Panc1 (cell line): ENCODE measurements around the gene PPIA. TPM values are rescaled to one million over a fixed set of nuclear protein-coding genes. Genes with fewer than 3 reads are reported as not detected.

ENCODE experiments used
- ATAC-seq: fragments of 200-7000 bp; cut with Tn5 transposase; 2 replicates; pipeline ENCODE4 v1.9.1; 2020; ENCODE audit warnings: mild to moderate bottlenecking, moderate library complexity
- BruUV-seq: library from RNA; stranded (reverse); fragments of 400-500 nt; replicated peaks from 2 replicates; lab custom pipeline; 2021; lab: Mats Ljungman, UMichigan
- CTCF ChIA-PET: fragments of 300-600 bp; sonication (Branson Sonifier 250); formaldehyde crosslinking; loops from one replicate; lab custom pipeline; 2022; ENCODE audit warnings: antibody characterized with exemption; lab: Charles Lee
- POLR2A ChIA-PET: fragments of 300-600 bp; sonication (Branson Sonifier 250); formaldehyde crosslinking; loops from one replicate; lab custom pipeline; 2022; ENCODE audit warnings: antibody characterized with exemption; lab: Charles Lee
- DNase-seq: peaks from one replicate; pipeline ENCODE4 v3.0.0-alpha.2; 2010; ENCODE audit warnings: low read depth, low spot score
- H3K27ac ChIP-seq: 2 replicates; pipeline ENCODE4 v1.5.1; 2011; ENCODE audit warnings: mild to moderate bottlenecking, low read length, inconsistent platforms
- H3K27me3 ChIP-seq: fragments of 200-500 bp; sonication (Bioruptor generic); 2 replicates; pipeline ENCODE4 v1.6.0; 2014; ENCODE audit warnings: low read length, inconsistent platforms; ENCODE audit not compliant: control insufficient read depth, insufficient read depth
- H3K36me3 ChIP-seq: fragments of 200-500 bp; sonication (Bioruptor generic); 2 replicates; pipeline ENCODE4 v1.5.1; 2014; ENCODE audit warnings: inconsistent platforms, mild to moderate bottlenecking, low read length, moderate library complexity; ENCODE audit not compliant: control insufficient read depth, insufficient read depth
- H3K4me1 ChIP-seq: 2 replicates; pipeline ENCODE4 v1.5.1; 2011; ENCODE audit warnings: inconsistent platforms, mild to moderate bottlenecking, low read length, moderate library complexity; ENCODE audit not compliant: control insufficient read depth, insufficient read depth
- H3K4me3 ChIP-seq, 2 experiments: 2 replicates each; pipeline ENCODE4 v1.5.1; 2011 to 2012; ENCODE audit warnings: low read depth in 2 of 2, low read length in 2 of 2, mild to moderate bottlenecking in 2 of 2, inconsistent platforms in 1 of 2, moderate library complexity in 1 of 2
- H3K9me3 ChIP-seq: fragments of 200-500 bp; sonication (Bioruptor generic); 2 replicates; pipeline ENCODE4 v1.5.1; 2014; ENCODE audit warnings: low read depth, mild to moderate bottlenecking, inconsistent platforms, low read length, moderate library complexity; ENCODE audit not compliant: control insufficient read depth, insufficient read depth
- POLR2AphosphoS5 ChIP-seq: IDR thresholded peaks from 2 replicates; pipeline ENCODE4 v1.6.1; 2012; ENCODE audit warnings: mild to moderate bottlenecking, low read depth, low read length, moderate library complexity
- SIN3A ChIP-seq: IDR thresholded peaks from 2 replicates; pipeline ENCODE4 v1.6.1; 2012; ENCODE audit warnings: low read depth, mild to moderate bottlenecking, low read length, moderate library complexity, borderline replicate concordance; ENCODE audit not compliant: insufficient read depth
- TCF7L2 ChIP-seq: IDR thresholded peaks from 2 replicates; pipeline ENCODE4 v1.6.1; 2011; ENCODE audit warnings: mild to moderate bottlenecking, low read depth, low read length, inconsistent platforms
- in situ Hi-C: cut with HindIII; loops from 2 replicates; pipeline ENCODE4 v1.10.0; 2016; ENCODE audit warnings: low sequenced_read_pairs, low pct_unique_long_range_greater_than_20kb
- intact Hi-C: fragments of 100-400 bp; cut with micrococcal nuclease; formaldehyde crosslinking; loops from one replicate; pipeline ENCODE4 v1.10.0; 2022; ENCODE audit not compliant: unreplicated experiment
- total RNA-seq: library from RNA; stranded (reverse); gene quantifications from one replicate; pipeline ENCODE4 v1.2.1, GENCODE V29; 2021; ENCODE audit not compliant: unreplicated experiment
- TF ChIP-seq, protein P1 (sequence below), 2 experiments: IDR thresholded peaks; 2 replicates each; pipeline ENCODE4 v1.6.1; 2011 to 2012; ENCODE audit warnings: low read depth in 2 of 2, control low read depth in 1 of 2, low read length in 1 of 2, mild to moderate bottlenecking in 1 of 2, moderate library complexity in 1 of 2; ENCODE audit not compliant: insufficient read depth in 1 of 2
- TF ChIP-seq, protein P2 (sequence below): fragments of 450-650 bp; IDR thresholded peaks from 2 replicates; pipeline ENCODE4 v1.5.1; 2017; ENCODE audit warnings: mild to moderate bottlenecking

PPIA gene
- total RNA-seq, 1 experiment from 2014 or later, result 3,706 TPM

DNA sequence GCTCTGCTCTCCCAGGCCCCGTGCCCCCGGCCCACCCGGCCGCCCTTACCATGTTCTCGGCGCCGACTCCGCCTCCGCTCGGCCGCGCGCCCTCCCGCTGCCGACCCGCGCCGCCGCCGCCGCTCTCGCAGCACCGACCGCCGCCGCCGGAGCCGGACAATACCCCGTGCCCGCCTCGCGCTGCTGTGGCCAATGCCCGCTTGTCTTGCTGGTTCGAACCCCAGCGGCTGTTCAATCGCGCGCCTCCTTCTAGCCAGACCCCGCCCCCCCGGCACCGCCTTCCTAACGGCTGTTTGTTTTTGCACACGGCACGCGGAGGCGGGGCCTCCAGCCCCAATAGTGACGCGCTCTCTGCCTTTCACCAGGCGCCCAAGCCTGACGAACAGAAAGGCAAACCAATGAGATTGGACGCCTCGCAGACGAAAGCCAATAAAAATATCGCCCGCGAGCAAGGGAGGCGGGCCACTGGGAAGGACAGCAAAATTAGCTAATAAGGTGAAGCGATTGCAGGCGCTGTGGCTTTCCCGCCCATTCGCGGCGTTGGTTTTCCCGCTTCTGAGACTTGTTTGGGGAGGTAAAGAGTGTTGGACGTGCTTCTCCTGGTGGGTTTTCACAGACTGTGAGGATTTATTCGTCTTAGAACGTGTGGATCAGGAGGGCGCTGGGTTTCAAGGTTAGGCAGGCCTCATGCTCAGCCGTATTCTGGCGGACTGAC, 51.6 kb downstream of the PPIA start, which contains the start of gene H2AZ2:
Gene H2AZ2, minus strand, starts transcription at position 168 of the 715 bp plus-strand sequence. Its CDS starts 116 bp downstream, at position 52.
- BruUV-seq, result no TSS peak
- DNase-seq, result peak; percentile 100
- ChIA-PET POLR2A (interaction anchor here (0.5 to 1.2 kb wide), 3 partner anchors 33 to 181 kb away, joined by 3 read pairs; no protein-coding TSS in a partner anchor), CTCF (interaction anchor here (1.4 to 1.8 kb wide), 2 partner anchors 10 to 125 kb away, joined by 5 read pairs; no protein-coding TSS in a partner anchor)
- peaks cover 23% of the 10 kb centered on the region for H3K4me1 ChIP-seq
- in situ Hi-C loops (no loop called here), intact Hi-C loops (loop anchor here (5.0 kb wide), 1 partner anchor 261 kb away; no protein-coding TSS in a partner anchor)
- peak; percentile 96 for ATAC-seq
- TF ChIP-seq TCF7L2 (no peak; the same call in 1 of the 2 replicates), SIN3A (peak; percentile 11; the same call in 1 of the 2 replicates), POLR2AphosphoS5 (peak; percentile 92)
- TF ChIP-seq, protein P1, sequence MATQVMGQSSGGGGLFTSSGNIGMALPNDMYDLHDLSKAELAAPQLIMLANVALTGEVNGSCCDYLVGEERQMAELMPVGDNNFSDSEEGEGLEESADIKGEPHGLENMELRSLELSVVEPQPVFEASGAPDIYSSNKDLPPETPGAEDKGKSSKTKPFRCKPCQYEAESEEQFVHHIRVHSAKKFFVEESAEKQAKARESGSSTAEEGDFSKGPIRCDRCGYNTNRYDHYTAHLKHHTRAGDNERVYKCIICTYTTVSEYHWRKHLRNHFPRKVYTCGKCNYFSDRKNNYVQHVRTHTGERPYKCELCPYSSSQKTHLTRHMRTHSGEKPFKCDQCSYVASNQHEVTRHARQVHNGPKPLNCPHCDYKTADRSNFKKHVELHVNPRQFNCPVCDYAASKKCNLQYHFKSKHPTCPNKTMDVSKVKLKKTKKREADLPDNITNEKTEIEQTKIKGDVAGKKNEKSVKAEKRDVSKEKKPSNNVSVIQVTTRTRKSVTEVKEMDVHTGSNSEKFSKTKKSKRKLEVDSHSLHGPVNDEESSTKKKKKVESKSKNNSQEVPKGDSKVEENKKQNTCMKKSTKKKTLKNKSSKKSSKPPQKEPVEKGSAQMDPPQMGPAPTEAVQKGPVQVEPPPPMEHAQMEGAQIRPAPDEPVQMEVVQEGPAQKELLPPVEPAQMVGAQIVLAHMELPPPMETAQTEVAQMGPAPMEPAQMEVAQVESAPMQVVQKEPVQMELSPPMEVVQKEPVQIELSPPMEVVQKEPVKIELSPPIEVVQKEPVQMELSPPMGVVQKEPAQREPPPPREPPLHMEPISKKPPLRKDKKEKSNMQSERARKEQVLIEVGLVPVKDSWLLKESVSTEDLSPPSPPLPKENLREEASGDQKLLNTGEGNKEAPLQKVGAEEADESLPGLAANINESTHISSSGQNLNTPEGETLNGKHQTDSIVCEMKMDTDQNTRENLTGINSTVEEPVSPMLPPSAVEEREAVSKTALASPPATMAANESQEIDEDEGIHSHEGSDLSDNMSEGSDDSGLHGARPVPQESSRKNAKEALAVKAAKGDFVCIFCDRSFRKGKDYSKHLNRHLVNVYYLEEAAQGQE (IDR thresholded peaks at IDR 0.05; ENCODE audit: insufficient read depth in 1 of 2, low read depth in 2 of 2, low read length in 1 of 2), result no peak
- TF ChIP-seq, protein P2, sequence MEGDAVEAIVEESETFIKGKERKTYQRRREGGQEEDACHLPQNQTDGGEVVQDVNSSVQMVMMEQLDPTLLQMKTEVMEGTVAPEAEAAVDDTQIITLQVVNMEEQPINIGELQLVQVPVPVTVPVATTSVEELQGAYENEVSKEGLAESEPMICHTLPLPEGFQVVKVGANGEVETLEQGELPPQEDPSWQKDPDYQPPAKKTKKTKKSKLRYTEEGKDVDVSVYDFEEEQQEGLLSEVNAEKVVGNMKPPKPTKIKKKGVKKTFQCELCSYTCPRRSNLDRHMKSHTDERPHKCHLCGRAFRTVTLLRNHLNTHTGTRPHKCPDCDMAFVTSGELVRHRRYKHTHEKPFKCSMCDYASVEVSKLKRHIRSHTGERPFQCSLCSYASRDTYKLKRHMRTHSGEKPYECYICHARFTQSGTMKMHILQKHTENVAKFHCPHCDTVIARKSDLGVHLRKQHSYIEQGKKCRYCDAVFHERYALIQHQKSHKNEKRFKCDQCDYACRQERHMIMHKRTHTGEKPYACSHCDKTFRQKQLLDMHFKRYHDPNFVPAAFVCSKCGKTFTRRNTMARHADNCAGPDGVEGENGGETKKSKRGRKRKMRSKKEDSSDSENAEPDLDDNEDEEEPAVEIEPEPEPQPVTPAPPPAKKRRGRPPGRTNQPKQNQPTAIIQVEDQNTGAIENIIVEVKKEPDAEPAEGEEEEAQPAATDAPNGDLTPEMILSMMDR, result no peak
- H3K27me3 ChIP-seq, result no peaks in the 10 kb centered on the region
- H3K9me3 ChIP-seq, result no peaks in the 10 kb centered on the region
- peak within 1 kb of the TSS; percentile 81 to 96 for H3K4me3 ChIP-seq
- peaks cover 4% of the 10 kb centered on the region; the same call in 1 of the 2 replicates for H3K36me3 ChIP-seq
- peak within 1 kb of the TSS; percentile 97 for H3K27ac ChIP-seq

DNA sequence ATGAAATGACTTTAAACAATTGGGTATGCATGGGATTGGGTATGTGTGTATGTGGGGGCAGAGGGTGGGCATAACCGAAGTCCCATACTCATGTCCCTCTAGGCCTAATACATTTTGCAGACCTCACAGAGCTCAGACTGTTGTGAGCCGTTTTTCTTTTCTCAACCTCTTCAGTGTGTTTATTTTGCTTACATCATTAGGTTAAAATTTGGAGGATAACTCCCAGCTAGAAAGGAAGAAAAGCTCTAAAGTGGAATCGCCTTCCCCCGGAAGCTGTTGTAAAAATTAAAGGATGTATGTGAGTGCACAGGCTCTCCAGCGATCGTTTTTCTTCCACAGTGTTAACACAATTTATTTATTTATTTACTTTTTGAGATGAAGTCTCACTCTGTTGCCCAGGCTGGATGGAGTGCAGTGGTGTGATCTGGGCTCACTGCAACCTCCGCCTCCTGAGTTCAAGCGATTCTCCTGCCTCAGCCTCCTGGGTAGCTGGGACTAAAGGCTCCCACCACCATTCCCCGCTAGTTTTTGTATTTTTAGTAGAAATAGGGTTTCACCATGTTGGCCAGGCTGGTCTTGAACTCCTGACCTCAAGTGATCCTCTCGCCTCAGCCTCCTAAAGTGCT, 52.9 kb downstream of the PPIA start:
- CTCF ChIA-PET, result interaction anchor here (0.7 kb wide), 1 partner anchor 281 kb away, joined by 7 read pairs; no protein-coding TSS in a partner anchor
- no peaks in the 10 kb centered on the region for H3K9me3 ChIP-seq
- in situ Hi-C loops (no loop called here), intact Hi-C loops (loop anchor here (5.0 kb wide), 1 partner anchor 262 kb away; no protein-coding TSS in a partner anchor)
- peaks cover 4% of the 10 kb centered on the region; the same call in 1 of the 2 replicates for H3K36me3 ChIP-seq
- BruUV-seq, result no TSS peak
- TF ChIP-seq TCF7L2 (no peak), POLR2AphosphoS5 (no peak), SIN3A (no peak)
- TF ChIP-seq, protein P2, result no peak
- TF ChIP-seq, protein P1 (IDR thresholded peaks at IDR 0.05; ENCODE audit: insufficient read depth in 1 of 2, low read depth in 2 of 2, low read length in 1 of 2), result no peak
- POLR2A ChIA-PET, result interaction anchor here (0.6 to 1.6 kb wide), 2 partner anchors 35 to 169 kb away, joined by 4 read pairs; no protein-coding TSS in a partner anchor
- DNase-seq (no peak), ATAC-seq (no peak)
- H3K4me3 ChIP-seq, result peak overlapping the region; percentile 81 to 96
- H3K4me1 ChIP-seq, result peaks cover 23% of the 10 kb centered on the region
- no peaks in the 10 kb centered on the region for H3K27me3 ChIP-seq
- peak overlapping the region; percentile 97 for H3K27ac ChIP-seq
